K562 (cell line): ENCODE measurements around the gene CCDC167. TPM values are rescaled to one million over a fixed set of nuclear protein-coding genes. Genes with fewer than 3 reads are reported as not detected.
A peak's percentile ranks its signal among the peaks of the same experiment; 100 is the strongest.

ENCODE experiments used
- ATAC-seq: fragments of 200-7000 bp; cut with Tn5 transposase; 3 replicates; pipeline ENCODE4 v1.9.1; 2020; ENCODE audit warnings: moderate library complexity
- BruUV-seq: library from RNA; stranded (reverse); fragments of 400-500 nt; replicated peaks from 2 replicates; lab custom pipeline; 2021; lab: Mats Ljungman, UMichigan
- CTCF ChIA-PET: fragments of 300-600 bp; formaldehyde crosslinking; extraction: SDS; loops from one replicate; lab custom pipeline; 2021; ENCODE audit warnings: low intra/inter-chr PET ratio; lab: Yijun Ruan, JAX
- POLR2A ChIA-PET: fragments of 300-600, 350-650 bp; sonication (Branson Sonifier 250); formaldehyde crosslinking; extraction: SDS; loops from one replicate; lab custom pipeline; 2021; ENCODE audit warnings: antibody characterized with exemption, inconsistent platforms; lab: Yijun Ruan, JAX
- DNase-seq, 4 experiments: peaks; one replicate each; pipeline versions ENCODE4 v3.0.0 to v3.0.0-alpha.2; 2011 to 2018; ENCODE audit warnings: low spot score in 3 of 4, mixed read lengths in 3 of 4; ENCODE audit errors: extremely low read depth in 1 of 4
- FAIRE-seq: peaks from 2 replicates; lab custom pipeline; 2011; peaks lifted over from hg19 to GRCh38; lab: Jason Lieb, UNC
- H2AFZ ChIP-seq: 2 replicates; pipeline ENCODE4 v1.6.0; 2011; ENCODE audit warnings: low read depth, low read length, control low read depth, inconsistent platforms
- H3K27ac ChIP-seq: fragments of 200-600 bp; 3 replicates; pipeline ENCODE4 v1.8.0; 2011; ENCODE audit warnings: low read depth, mild to moderate bottlenecking, control low read depth, inconsistent platforms, low read length, moderate library complexity, mixed read lengths; ENCODE audit errors: extremely low read depth
- H3K27me3 ChIP-seq, 2 experiments: fragments of 300-600 bp in 1 of 2; 2 replicates in 1 of 2; 3 replicates in 1 of 2; pipeline versions ENCODE4 v1.6.0 to v1.8.0; 2011; ENCODE audit warnings: inconsistent platforms in 2 of 2, low read length in 2 of 2, mild to moderate bottlenecking in 1 of 2, mixed read lengths in 1 of 2, moderate library complexity in 1 of 2; ENCODE audit not compliant: control insufficient read depth in 2 of 2, insufficient read depth in 2 of 2
- H3K36me3 ChIP-seq: fragments of 300-600 bp; 3 replicates; pipeline ENCODE4 v1.8.0; 2011; ENCODE audit warnings: mild to moderate bottlenecking, low read length, inconsistent platforms; ENCODE audit not compliant: control insufficient read depth, insufficient read depth
- H3K4me1 ChIP-seq, 2 experiments: fragments of 200-600 bp in 1 of 2; replicated peaks in 1 of 2; 2 replicates in 1 of 2; 3 replicates in 1 of 2; pipeline versions ENCODE4 v1.5.1 to v1.8.0; 2011; ENCODE audit warnings: inconsistent platforms in 2 of 2, low read length in 2 of 2, mild to moderate bottlenecking in 1 of 2, mixed read lengths in 1 of 2, moderate library complexity in 1 of 2; ENCODE audit not compliant: control insufficient read depth in 2 of 2, insufficient read depth in 2 of 2
- H3K4me2 ChIP-seq: 2 replicates; pipeline ENCODE4 v1.6.1; 2011; ENCODE audit warnings: low read length, control low read depth, inconsistent platforms, mixed read lengths; ENCODE audit not compliant: insufficient read depth
- H3K4me3 ChIP-seq: fragments of 200-600 bp; sonication (generic), shearing (Covaris generic); 2 replicates; pipeline ENCODE4 v1.5.1; 2016; ENCODE audit warnings: control low read depth, inconsistent platforms
- H3K79me2 ChIP-seq: fragments of 200-600 bp; 3 replicates; pipeline ENCODE4 v1.8.0; 2011; ENCODE audit warnings: low read length, inconsistent platforms; ENCODE audit not compliant: control insufficient read depth, insufficient read depth
- H3K9ac ChIP-seq, 2 experiments: 2 replicates each; pipeline versions ENCODE4 v1.6.0 to v1.6.1; 2011; ENCODE audit warnings: low read depth in 2 of 2, low read length in 2 of 2, control low read depth in 1 of 2, inconsistent platforms in 1 of 2, mild to moderate bottlenecking in 1 of 2, mixed read lengths in 1 of 2; ENCODE audit not compliant: insufficient read depth in 1 of 2
- H3K9me1 ChIP-seq: one replicate; pipeline ENCODE4 v1.6.0; 2011; ENCODE audit warnings: inconsistent platforms, mild to moderate bottlenecking, low read length, moderate library complexity; ENCODE audit not compliant: control insufficient read depth, insufficient read depth
- H3K9me3 ChIP-seq: replicated peaks from 2 replicates; pipeline ENCODE4 v1.5.1; 2011; ENCODE audit warnings: low read depth, low read length, inconsistent platforms; ENCODE audit not compliant: control insufficient read depth, insufficient read depth
- H4K20me1 ChIP-seq: replicated peaks from 2 replicates; pipeline ENCODE4 v1.6.1; 2011; ENCODE audit warnings: low read length, inconsistent platforms, mixed read lengths; ENCODE audit not compliant: control insufficient read depth, insufficient read depth
- BRF2 ChIP-seq: IDR thresholded peaks from 3 replicates; pipeline ENCODE4 v1.6.1; 2011; ENCODE audit warnings: borderline replicate concordance, mild to moderate bottlenecking; ENCODE audit not compliant: insufficient read length, insufficient read depth
- CTCF ChIP-seq, 3 experiments: IDR thresholded peaks in 2 of 3; conservative IDR thresholded peaks in 1 of 3; 2 replicates each; pipeline ENCODE4 v1.5.1; 2011 to 2012; ENCODE audit warnings: low read length in 3 of 3, mild to moderate bottlenecking in 3 of 3, control low read depth in 2 of 3, improper control_type of control experiment in 1 of 3, inconsistent platforms in 1 of 3, low read depth in 1 of 3, mixed read lengths in 1 of 3, moderate library complexity in 1 of 3; ENCODE audit not compliant: insufficient read depth in 2 of 3
- MAZ ChIP-seq, 2 experiments: fragments of 450-650 bp in 1 of 2; sonication (generic) in 1 of 2; formaldehyde crosslinking; IDR thresholded peaks in 1 of 2; conservative IDR thresholded peaks in 1 of 2; 2 replicates each; pipeline versions ENCODE4 v1.4.0 to v1.5.0; 2020; ENCODE audit warnings: mild to moderate bottlenecking in 1 of 2, missing genetic modification reagents in 1 of 2
- RAD21 ChIP-seq, 2 experiments: fragments of 250-450 bp in 1 of 2; fragments of 450-650 bp in 1 of 2; sonication (Bioruptor Pico) in 1 of 2; formaldehyde crosslinking in 1 of 2; IDR thresholded peaks in 1 of 2; conservative IDR thresholded peaks in 1 of 2; 2 replicates each; pipeline versions ENCODE4 v1.4.0 to v1.8.0; 2020 to 2022; ENCODE audit warnings: mild to moderate bottlenecking in 2 of 2, moderate library complexity in 1 of 2
- TRIM24 ChIP-seq, 2 experiments: fragments of 450-650 bp; IDR thresholded peaks; 2 replicates each; pipeline ENCODE4 v1.6.1; 2016
- ZBTB1 ChIP-seq: sonication (generic); formaldehyde crosslinking; IDR thresholded peaks from 2 replicates; pipeline ENCODE4 v1.8.1; 2023; ENCODE audit warnings: missing genetic modification reagents, low read depth, mild to moderate bottlenecking, borderline replicate concordance
- ZNF121 ChIP-seq: sonication (generic); formaldehyde crosslinking; conservative IDR thresholded peaks from 2 replicates; pipeline ENCODE4 v1.8.0; 2022; ENCODE audit warnings: missing genetic modification reagents
- ZNF253 ChIP-seq: fragments of 250-450 bp; sonication (Bioruptor Pico); conservative IDR thresholded peaks from 2 replicates; pipeline ENCODE4 v1.6.1; 2021; ENCODE audit warnings: mild to moderate bottlenecking
- ZNF347 ChIP-seq: fragments of 450-650 bp; formaldehyde crosslinking; IDR thresholded peaks from 2 replicates; pipeline ENCODE4 v1.4.0; 2020; ENCODE audit warnings: low read depth, mild to moderate bottlenecking, moderate library complexity
- WGBS: fragments of 100-300 bp; shearing (Covaris generic); methylation state at CpG from one replicate; pipeline ENCODE4 v1.1.6; 2016; ENCODE audit warnings: low coverage, mixed read lengths; ENCODE audit not compliant: insufficient coverage; ENCODE audit errors: missing lambda C conversion rate; 5-methylcytosine and 5-hydroxymethylcytosine counted together
- in situ Hi-C: fragments of 300-500 bp; cut with MboI; formaldehyde crosslinking; loops from 4 replicates; pipeline ENCODE4 v1.15.0; 2018; ENCODE audit warnings: inconsistent platforms, mixed read lengths
- intact Hi-C: fragments of 100-400 bp; cut with micrococcal nuclease; formaldehyde crosslinking; loops from 2 replicates; pipeline ENCODE4 v1.14.2; 2022
- polyA plus RNA-seq, 8 experiments: library from polyadenylated mRNA; depleted of rRNA in 4 of 8; stranded (reverse) in 5 of 8; unstranded in 3 of 8; fragments of >200 nt; fragmentation: Nextera tagmentation in 2 of 8; fragmentation: Illumina TruSeq in 1 of 8; extraction: Ambion mirVana in 2 of 8; extraction: Trizol in 1 of 8; gene quantifications; 2 replicates each; pipeline versions ENCODE4 v1.2.1 to v1.2.3, GENCODE V29; 2011 to 2014; ENCODE audit warnings: inconsistent platforms in 1 of 8, missing spikeins in 1 of 8
- total RNA-seq, 7 experiments: library from RNA; depleted of rRNA in 6 of 7; stranded (reverse); fragments of >200 nt in 6 of 7; fragmentation: Illumina TruSeq in 2 of 7; extraction: Trizol in 2 of 7; gene quantifications; 2 replicates each; pipeline versions ENCODE4 v1.2.1 to v1.2.3, GENCODE V29; 2011 to 2021; ENCODE audit warnings: low replicate concordance in 1 of 7

The CCDC167 gene
- total and polyA plus RNA-seq, 9 of the 15 experiments (the other 6 are each of a cell fraction or from before 2014, with no cell fraction given): 26.0 to 114 (median 45.2) TPM

DNA sequence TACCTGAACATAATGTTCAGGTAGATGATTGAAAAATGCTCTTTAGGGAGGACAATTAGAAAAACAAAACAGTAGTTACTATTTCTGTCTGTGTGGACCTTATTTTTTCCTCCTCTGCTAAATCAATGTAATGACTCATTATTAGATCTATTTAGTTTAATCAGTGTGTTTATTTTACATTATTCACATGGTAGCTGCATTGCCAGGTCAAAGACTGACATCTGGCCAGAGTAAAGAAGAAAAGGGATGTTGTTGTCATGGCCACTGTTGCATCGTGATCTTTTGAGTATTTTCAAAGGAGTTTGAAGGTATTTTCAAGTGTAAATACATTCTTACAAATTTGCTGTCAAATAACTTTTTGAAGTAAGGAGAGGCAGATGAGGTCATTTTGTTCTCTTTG, 60.8 kb downstream of the CCDC167 start (continued):
- no peak for TF ChIP-seq BRF2
- no peak for TF ChIP-seq ZNF253 (CRISPR knock-in tag)

DNA sequence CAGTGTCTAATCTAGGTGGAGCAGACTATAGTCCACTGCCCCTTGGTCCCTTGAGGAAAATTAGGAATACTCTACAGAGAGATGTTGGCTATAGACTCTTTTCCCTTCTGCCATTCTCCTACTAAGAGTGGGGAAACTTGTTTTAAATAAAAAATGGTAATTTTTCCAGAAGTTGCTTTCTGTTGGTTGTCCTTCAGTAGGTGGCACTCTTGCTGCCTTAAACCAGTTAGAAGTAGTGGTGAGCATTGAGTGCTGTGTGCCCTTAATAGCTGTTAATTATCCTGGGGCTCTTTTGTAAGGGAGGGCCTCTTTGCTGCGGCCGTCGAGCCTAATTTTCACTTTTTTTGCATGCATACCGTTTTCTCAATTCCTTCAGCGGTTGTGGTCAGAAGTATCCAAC, 63.9 kb downstream of the CCDC167 start:
- Histone ChIP-seq H2AFZ (no peak overlapping the region), H3K9ac (no peak overlapping the region), H3K4me3 (no peak overlapping the region), H3K36me3 (peaks cover 55% of the 10 kb centered on the region), H3K27me3 (no peaks in the 10 kb centered on the region), H3K4me1 (peaks cover 12 to 17% of the 10 kb centered on the region in 2 experiments), H3K79me2 (peaks cover 37% of the 10 kb centered on the region), H3K4me2 (no peak overlapping the region), H3K9me1 (no peaks in the 10 kb centered on the region), H4K20me1 (no peaks in the 10 kb centered on the region), H3K9me3 (no peaks in the 10 kb centered on the region), H3K27ac (no peak overlapping the region)
- CTCF ChIA-PET: no interaction called here
- ATAC-seq: no peak
- DNase-seq: no peak
- TF ChIP-seq ZBTB1 (CRISPR knock-in tag): no peak
- no peak for TF ChIP-seq MAZ (CRISPR knock-in tag; conservative IDR thresholded peaks at IDR 0.05 in 1 of 2, IDR thresholded peaks at IDR 0.05 in 1 of 2)
- TF ChIP-seq ZNF121 (CRISPR knock-in tag): no peak
- TF ChIP-seq CTCF (IDR thresholded peaks at IDR 0.05 in 2 of 3, conservative IDR thresholded peaks at IDR 0.05 in 1 of 3; ENCODE audit: insufficient read depth in 2 of 3, low read depth in 1 of 3, low read length in 3 of 3): peak in 1 of 3 experiments; percentile 17; a peak in 1 of 6 replicates
- TF ChIP-seq ZNF347 (CRISPR knock-in tag): no peak
- no peak for TF ChIP-seq TRIM24 (IDR thresholded peaks at IDR 0.05)
- peak in 1 of 2 experiments; percentile 14; a peak in 1 of 4 replicates for TF ChIP-seq RAD21 (CRISPR knock-in tag; conservative IDR thresholded peaks at IDR 0.05 in 1 of 2, IDR thresholded peaks at IDR 0.05 in 1 of 2)
- WGBS: 89% methylated on average over 5 of the region's 5 CpGs
- intact Hi-C loops (no loop called here), in situ Hi-C loops (no loop called here)
- no TSS peak for BruUV-seq
- FAIRE-seq: no peak
- POLR2A ChIA-PET: interaction anchor here (0.6 to 2.7 kb wide), 4 partner anchors 9 to 21 kb away, joined by 3 to 10 read pairs (median 6); no protein-coding TSS in a partner anchor
